Nephron (organoid): ENCODE data around the gene PRSS57.

Experiments
- H3K27ac Mint-ChIP-seq, 3 experiments: 2 replicates each; pipeline ENCODE4 v1.8.0; 2020; ENCODE audit warnings: mixed read lengths in 3 of 3, mild to moderate bottlenecking in 2 of 3, moderate library complexity in 1 of 3
- H3K27me3 Mint-ChIP-seq: 2 replicates; pipeline ENCODE4 v1.8.0; 2021; ENCODE audit warnings: low read depth, mild to moderate bottlenecking, moderate library complexity, mixed read lengths
- H3K36me3 Mint-ChIP-seq: 2 replicates; pipeline ENCODE4 v1.8.0; 2020; ENCODE audit warnings: low read depth, mixed read lengths
- H3K4me1 Mint-ChIP-seq: 2 replicates; pipeline ENCODE4 v1.8.0; 2020; ENCODE audit warnings: mixed read lengths
- H3K4me3 Mint-ChIP-seq, 3 experiments: 2 replicates each; pipeline ENCODE4 v1.8.0; 2020; ENCODE audit warnings: mild to moderate bottlenecking in 3 of 3, mixed read lengths in 3 of 3, moderate library complexity in 2 of 3
- H3K9me3 Mint-ChIP-seq: 2 replicates; pipeline ENCODE4 v1.8.0; 2020; ENCODE audit warnings: mixed read lengths
- CTCF ChIP-seq, 3 experiments: fragments of 200-600 bp; sonication (generic); IDR thresholded peaks; one replicate each; pipeline ENCODE4 v1.5.0; 2021; ENCODE audit warnings: antibody characterized with exemption in 3 of 3; ENCODE audit not compliant: unreplicated experiment in 3 of 3

Gene PRSS57

DNA sequence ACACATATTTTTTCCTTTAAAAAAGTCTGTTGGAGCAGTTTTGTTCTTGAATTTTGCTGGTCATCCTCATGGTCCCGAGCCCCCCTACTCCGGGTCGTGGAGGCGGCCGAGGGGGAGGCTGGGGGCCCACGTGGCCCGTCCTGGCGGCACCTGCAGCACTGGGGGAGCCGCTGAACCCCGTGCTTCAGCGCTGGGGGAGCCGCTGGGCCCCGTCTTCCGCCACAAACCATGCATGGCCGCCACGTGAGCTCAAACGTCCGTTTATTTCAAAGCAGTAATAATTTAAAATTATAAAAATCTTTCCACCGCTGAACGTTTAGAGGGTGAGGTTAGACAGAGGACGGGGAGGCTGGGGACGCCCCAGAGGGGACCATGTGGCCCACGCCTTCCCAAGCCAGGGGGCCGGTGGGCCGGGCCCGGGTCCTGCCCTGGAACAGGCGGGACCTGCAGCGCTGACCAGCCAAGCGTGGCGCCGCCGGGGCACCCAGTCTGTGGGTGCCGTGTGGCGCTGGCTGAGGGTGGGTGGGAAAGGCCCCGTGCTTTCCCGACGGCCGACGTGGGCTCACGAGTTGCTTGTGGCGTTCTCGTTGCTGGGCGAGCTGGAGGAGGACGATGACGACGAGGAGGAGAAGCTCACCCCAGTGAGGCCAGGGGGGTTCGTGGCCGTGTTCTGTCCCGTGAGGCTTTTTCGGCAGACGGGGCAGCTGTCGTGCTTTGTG lies 47.5 kb downstream of the PRSS57 start:
- Mint-ChIP-seq H3K9me3 (no peaks in the 10 kb centered on the region), H3K27ac (no peak overlapping the region), H3K4me1 (no peaks in the 10 kb centered on the region), H3K36me3 (peaks cover 11% of the 10 kb centered on the region), H3K27me3 (no peaks in the 10 kb centered on the region), H3K4me3 (no peak overlapping the region)
- no peak for TF ChIP-seq CTCF (IDR thresholded peaks at IDR 0.05; ENCODE audit: unreplicated experiment in 3 of 3)

DNA sequence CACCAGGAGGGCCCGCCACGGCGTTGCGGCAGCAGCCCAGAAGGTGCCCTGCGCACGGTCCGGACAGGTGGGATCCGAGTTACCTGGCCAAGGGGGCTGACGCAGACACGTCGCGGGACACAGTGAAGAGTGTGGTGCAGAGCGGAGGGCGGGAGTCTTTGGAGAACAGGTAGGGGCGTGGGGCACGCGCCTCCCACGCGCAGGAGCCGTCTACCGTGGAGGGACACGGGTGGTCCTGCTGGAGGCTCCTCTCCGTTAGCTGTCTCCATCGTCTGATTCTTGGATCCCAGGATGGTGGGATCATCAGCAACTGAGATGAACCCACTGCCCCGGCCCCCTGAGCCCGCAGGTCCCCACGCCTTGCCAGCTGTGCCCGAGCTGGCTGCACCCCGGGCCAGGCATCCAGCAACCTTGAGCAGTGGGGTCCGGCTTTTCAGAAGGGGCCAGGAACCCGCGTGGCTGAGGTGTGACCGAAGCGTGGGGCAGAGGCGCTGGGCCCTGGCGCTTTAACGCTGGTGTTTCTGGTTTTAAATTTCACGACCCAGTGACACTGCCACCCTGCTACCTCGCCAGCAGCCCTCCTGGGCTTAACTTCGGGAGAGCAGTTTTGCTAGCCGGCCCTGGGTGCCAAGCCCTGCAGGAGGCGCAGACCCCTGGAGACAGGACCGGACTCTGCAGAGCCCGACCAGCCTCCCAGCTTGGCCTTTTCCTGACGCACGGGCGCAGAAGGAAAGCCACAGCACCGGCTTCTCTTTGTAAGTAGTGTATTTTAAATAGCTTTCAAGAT lies 48.3 kb downstream of the PRSS57 start:
- no peaks in the 10 kb centered on the region for H3K9me3 Mint-ChIP-seq
- H3K27ac Mint-ChIP-seq = no peak overlapping the region
- TF ChIP-seq CTCF (IDR thresholded peaks at IDR 0.05; ENCODE audit: unreplicated experiment in 3 of 3) = no peak
- no peaks in the 10 kb centered on the region for H3K27me3 Mint-ChIP-seq
- H3K4me3 Mint-ChIP-seq = no peak overlapping the region
- H3K4me1 Mint-ChIP-seq = no peaks in the 10 kb centered on the region
- H3K36me3 Mint-ChIP-seq = peaks cover 11% of the 10 kb centered on the region

DNA sequence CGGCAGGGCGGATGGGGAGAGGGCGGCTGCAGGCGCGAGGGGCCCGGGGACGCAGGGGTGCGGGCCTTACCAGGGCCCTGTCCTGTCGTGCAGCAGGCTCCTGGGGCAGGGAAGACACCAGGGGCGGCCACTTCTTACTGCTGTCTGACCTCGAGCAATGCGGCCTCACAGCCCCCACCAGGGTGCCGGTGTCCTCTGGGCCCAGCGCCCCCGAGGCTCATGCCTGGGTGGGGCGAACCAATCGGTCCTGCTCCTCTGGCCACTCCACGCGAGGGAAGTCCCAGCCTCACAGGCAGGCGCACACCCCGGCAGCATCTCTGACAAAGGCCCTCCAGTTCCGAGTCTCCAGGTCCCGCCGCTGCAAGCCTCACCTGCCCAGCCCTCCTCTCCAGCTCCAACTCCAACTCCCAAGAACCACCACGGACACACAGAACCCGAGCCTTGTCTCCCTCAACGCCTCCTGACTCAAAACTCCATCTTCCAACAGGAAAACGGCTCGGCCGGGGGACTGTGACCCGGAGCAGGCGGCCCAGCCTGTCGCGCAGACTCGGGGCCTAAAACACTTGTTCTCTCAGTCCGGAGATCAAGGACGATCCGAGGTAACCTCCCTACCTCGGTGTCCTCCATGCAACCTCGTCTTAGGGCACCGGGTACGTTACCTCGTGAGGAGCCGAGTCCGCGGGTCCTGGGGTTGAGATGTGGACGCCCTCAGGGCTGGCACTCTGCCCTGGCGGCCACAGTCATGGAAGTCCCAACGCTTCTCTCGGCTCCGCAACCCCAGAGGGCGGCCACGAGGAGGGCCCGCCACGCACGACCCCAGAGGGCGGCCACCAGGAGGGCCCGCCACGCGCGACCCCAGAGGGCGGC lies 49.1 kb downstream of the PRSS57 start:
- H3K4me3 Mint-ChIP-seq = no peak overlapping the region
- H3K9me3 Mint-ChIP-seq = no peaks in the 10 kb centered on the region
- H3K36me3 Mint-ChIP-seq = peaks cover 11% of the 10 kb centered on the region
- no peaks in the 10 kb centered on the region for H3K27me3 Mint-ChIP-seq
- no peak for TF ChIP-seq CTCF (IDR thresholded peaks at IDR 0.05; ENCODE audit: unreplicated experiment in 3 of 3)
- H3K4me1 Mint-ChIP-seq = no peaks in the 10 kb centered on the region
- no peak overlapping the region for H3K27ac Mint-ChIP-seq

GRCh38 chr19:644789-645188 lies 50.5 kb downstream of the PRSS57 start:
- Mint-ChIP-seq H3K9me3 (no peaks in the 10 kb centered on the region), H3K27me3 (peaks cover 4% of the 10 kb centered on the region), H3K4me3 (no peak overlapping the region), H3K4me1 (no peaks in the 10 kb centered on the region), H3K36me3 (peaks cover 7% of the 10 kb centered on the region), H3K27ac (no peak overlapping the region)
- TF ChIP-seq CTCF (IDR thresholded peaks at IDR 0.05; ENCODE audit: unreplicated experiment in 3 of 3) = no peak

- Mint-ChIP-seq H3K4me1 (no peaks in the 10 kb centered on the region), H3K36me3 (peaks cover 7% of the 10 kb centered on the region), H3K27me3 (peaks cover 6% of the 10 kb centered on the region), H3K27ac (no peak overlapping the region), H3K4me3 (no peak overlapping the region), H3K9me3 (no peaks in the 10 kb centered on the region)
- no peak for TF ChIP-seq CTCF (IDR thresholded peaks at IDR 0.05; ENCODE audit: unreplicated experiment in 3 of 3)
These were observed 50.9 kb downstream of the PRSS57 start for GRCh38 chr19:644363-644762.
